ENCODE data around the gene CCDC148.
"Not testable (repeated sequence)": the region's sequence is repeated elsewhere in the genome, so short reads cannot be mapped to it uniquely, and the experiment has no call there.

CCDC148 gene

DNA sequence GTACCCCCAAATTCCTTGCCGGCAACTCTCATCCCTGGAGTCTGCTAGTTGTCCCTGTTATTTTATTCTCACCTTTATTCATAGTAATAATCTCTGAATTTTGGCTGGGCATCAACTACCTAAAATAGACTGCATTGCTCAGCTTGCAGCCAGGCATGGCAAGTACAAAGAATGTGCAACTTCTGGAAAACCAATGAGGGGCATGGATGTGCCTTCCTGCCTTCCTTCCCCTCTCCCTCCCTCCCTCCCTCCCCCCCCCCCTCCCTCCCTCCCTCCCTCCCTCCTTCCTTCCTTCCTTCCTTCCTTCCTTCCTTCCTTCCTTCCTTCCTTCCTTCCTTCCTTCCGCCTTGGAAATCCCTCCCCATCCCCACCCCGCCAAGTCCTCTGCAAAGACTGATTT, 162.8 kb downstream of the CCDC148 start:
- DNase-seq (ENCODE audit: low read depth in 2 of 2): no peak

GRCh38 chr2:158291544-158292180, 164.9 kb downstream of the CCDC148 start:
- no peak for DNase-seq (ENCODE audit: low read depth in 2 of 2)

DNA sequence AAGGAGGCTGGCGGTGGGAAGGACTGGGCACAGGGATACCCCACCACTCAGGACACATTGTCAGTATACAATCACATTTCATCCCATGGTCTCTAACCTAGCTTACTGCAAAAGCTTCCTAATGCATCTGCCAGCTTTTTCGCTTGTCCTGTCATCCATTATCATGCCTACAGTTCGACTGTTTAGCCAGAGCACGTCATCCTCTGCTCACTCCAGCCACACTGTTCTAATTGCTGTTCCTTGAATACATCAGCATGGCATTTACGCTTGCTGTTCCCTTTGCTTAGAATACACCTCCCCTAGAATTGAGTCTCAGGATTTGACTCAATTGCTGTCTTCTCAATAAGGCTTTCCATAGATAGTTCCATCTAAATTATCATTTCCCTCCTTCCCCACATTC, 166.3 kb downstream of the CCDC148 start:
- no peak for DNase-seq (ENCODE audit: low read depth in 2 of 2)

- no peak for DNase-seq (ENCODE audit: low read depth in 2 of 2)
Observed at GRCh38 chr2:158276619-158277471, 179.7 kb downstream of the CCDC148 start.

- DNase-seq (ENCODE audit: low read depth in 2 of 2): no peak
Observed at GRCh38 chr2:158273791-158274190, 182.8 kb downstream of the CCDC148 start.

DNA sequence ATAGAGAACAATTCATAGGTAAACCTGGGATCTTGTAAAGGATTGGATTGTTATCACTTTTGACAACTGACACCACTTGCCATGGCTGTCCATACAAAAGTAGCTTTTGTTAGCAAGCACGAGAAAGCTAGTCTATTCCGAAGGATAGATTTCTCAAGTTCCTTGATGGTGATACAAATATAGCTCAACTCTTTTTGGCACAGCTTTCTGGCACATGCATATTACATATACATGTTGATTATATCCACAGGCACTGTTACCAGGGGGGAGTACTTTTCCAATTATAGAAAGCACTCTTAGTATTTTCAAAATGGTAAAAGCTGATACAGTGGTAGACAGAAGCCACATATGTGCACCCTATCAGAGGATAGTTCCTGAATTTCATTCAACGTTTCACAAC, 186.0 kb downstream of the CCDC148 start:
- no peak for DNase-seq (ENCODE audit: low read depth in 2 of 2)

DNA sequence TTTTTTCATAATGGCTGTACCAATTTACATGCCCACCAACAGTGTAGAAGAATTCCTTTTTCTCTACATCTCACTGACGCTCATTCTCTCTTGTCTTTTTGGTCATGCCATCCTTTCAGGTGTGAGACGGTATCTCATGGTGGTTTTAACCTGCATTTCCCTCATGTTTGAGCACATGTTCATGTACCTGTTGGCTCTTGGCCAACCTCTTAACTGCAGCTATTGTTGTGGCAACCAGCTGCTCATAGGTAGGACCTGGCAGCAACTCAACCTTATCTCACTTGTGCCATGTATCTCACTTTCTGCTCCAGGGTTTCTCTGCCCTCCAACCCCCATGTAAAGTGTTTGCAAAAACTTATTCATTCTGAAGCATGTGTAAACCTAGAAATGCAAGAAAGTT, 187.4 kb downstream of the CCDC148 start:
- DNase-seq (ENCODE audit: low read depth in 2 of 2): no peak

DNA sequence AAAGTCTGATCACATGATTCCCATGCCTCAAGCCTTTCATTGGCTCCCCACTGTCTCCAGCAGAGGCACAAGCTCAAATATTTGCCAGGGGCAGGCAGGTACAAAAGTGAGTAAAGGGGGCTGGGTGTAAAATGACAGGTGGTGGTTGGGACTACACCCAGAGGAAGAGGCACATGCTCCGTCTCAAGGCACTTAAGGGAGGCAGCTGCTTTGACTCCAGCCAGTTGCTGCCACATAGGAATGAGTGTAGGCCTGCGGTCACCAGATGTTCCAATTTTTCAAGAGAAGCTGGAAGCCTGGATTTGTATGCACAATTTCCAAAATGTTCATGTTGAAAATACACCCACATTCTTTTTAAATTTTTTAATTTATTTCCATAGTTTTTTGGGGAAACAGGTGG, 190.4 kb downstream of the CCDC148 start:
- DNase-seq (ENCODE audit: low read depth in 2 of 2): no peak

DNA sequence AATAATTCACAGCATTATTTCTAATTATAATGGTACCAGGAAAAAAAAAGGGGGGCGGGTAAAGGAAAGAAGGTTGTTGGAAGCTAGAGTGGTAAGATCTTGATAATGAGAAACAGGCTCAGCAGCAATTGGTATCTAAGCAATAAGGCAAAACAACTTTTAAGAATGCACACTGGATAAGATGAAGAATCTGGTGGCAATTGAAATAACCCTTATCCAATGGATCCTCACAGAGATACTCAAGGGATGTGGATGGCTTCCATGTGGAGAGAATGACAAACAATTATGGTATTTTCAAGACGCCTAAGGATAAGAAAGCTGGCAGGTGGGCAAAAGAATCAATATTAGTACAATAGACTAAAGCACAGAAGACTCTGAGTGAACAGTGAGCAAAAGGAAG, 201.3 kb downstream of the CCDC148 start:
- DNase-seq (ENCODE audit: low read depth in 2 of 2): no peak

DNA sequence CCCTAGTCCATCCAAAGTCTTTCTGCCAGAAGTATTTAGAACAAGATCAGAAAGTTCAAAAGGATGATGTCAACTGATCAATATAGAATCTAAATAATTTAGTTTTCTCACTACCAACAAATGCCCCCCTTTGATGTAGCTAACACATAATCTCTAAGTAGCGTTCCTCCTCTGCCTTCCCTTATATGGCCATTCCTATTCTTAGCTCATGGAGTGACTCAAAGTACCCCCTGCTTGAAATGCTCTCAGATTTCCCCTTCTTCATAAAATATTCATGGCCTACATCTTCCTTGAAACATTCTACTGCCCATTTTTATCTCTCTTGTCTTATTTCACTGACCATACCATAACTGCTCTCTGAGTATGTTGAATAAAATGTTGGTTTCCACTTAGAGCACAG, 203.4 kb downstream of the CCDC148 start:
- DNase-seq (ENCODE audit: low read depth in 2 of 2): no peak

GRCh38 chr2:158251356-158251755, 205.2 kb downstream of the CCDC148 start:
- DNase-seq (ENCODE audit: low read depth in 2 of 2): no peak

DNA sequence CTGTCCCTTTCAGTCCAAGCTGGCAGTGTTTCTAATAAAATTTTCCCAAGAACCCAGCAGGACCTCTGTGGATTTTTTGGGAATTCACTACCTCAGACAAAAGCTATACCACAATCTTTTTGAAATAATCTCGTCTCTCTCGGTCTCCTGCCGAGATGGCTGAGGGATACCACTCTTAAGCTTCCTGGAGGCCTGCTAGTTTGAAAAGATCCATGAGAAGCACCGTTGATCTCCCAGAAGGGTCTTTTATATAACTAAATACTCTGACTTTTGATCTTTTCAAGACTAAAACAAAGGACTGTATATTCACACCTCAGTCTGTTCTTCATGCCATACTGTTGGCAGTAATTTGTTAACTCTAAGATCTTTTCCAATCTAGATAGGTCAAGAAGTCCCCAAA, 213.2 kb downstream of the CCDC148 start:
- no peak for DNase-seq (ENCODE audit: low read depth in 2 of 2)

GRCh38 chr2:158242280-158242679, 214.3 kb downstream of the CCDC148 start:
- DNase-seq (ENCODE audit: low read depth in 2 of 2): no peak

GRCh38 chr2:158240975-158241374, 215.6 kb downstream of the CCDC148 start:
- DNase-seq (ENCODE audit: low read depth in 2 of 2): no peak

DNA sequence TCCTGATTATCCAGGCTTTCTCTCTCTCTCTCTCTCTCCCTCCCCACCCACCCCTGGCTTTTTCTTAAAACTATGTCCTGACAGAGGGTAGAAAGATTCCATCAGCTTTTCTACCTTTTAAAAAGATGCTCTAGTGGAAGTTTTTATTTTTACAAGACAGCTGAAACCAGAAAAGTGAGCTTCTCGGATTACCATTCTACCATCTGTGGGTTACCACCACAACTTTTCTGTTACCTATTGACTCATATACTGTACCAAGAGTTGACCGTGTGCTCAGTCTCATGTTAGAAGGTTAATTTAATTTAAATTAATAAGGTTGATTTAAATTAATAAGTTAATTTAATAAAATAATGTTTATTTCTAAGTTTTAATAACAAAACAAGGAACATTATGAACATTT, 217.3 kb downstream of the CCDC148 start:
- no peak for DNase-seq (ENCODE audit: low read depth in 2 of 2)

DNA sequence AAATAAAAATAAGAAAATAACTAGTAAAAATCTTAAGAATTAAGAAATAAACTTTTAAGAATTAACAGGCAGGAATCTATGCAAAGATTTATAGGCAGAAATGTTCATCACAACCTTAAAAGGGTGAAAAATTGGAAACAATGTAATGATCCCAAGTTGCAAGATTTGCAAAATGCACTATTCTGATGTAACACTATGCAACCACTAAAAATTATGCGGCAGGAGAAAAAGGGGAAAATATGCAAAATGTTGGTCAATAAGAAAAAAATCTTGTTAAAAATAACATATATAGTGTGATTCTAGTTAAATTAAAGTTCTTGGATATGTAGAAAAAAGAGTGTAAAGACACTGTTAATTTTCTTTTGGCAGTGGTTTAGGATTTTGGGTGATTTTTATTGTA, 222.1 kb downstream of the CCDC148 start:
- DNase-seq (ENCODE audit: low read depth in 2 of 2): no peak

GRCh38 chr2:158232476-158232875, 224.1 kb downstream of the CCDC148 start:
- no peak for DNase-seq (ENCODE audit: low read depth in 2 of 2)

GRCh38 chr2:158228943-158229508, 227.5 kb downstream of the CCDC148 start:
- DNase-seq (ENCODE audit: low read depth in 2 of 2): no peak

- not testable (repeated sequence) for DNase-seq (ENCODE audit: low read depth in 2 of 2)
Observed at GRCh38 chr2:158223066-158223465, 233.5 kb downstream of the CCDC148 start.

- DNase-seq (ENCODE audit: low read depth in 2 of 2): no peak
Observed at GRCh38 chr2:158221063-158222020, 235.2 kb downstream of the CCDC148 start.

GRCh38 chr2:158217593-158217992, 239.0 kb downstream of the CCDC148 start:
- no peak for DNase-seq (ENCODE audit: low read depth in 2 of 2)

- DNase-seq (ENCODE audit: low read depth in 2 of 2): no peak
Observed at GRCh38 chr2:158214431-158214830, 242.1 kb downstream of the CCDC148 start.
